ENCODE data around the gene IPO11. TPM values are rescaled to one million over a fixed set of nuclear protein-coding genes. Genes with fewer than 3 reads are reported as not detected.

The IPO11 gene
- total RNA-seq, 3 donors from 2014 or later, result 31.5 to 34.7 (median 33.1) TPM

GRCh38 chr5:62590387-62590786 is 177.8 kb downstream of the IPO11 start:
- no peaks in the 10 kb centered on the region for H3K36me3 ChIP-seq
- no peak overlapping the region for H3K27ac ChIP-seq
- H3K4me3 ChIP-seq, result no peak overlapping the region
- no peak for DNase-seq (ENCODE audit: low spot score in 2 of 2)
- no peaks in the 10 kb centered on the region for H3K4me1 ChIP-seq
- intact Hi-C loops (cut with DNase I; ENCODE audit: low total_unique reads), result no loop called here
- no peaks in the 10 kb centered on the region for H3K9me3 ChIP-seq
- TF ChIP-seq POLR2A (IDR thresholded peaks at IDR 0.05) (no peak), POLR2AphosphoS5 (IDR thresholded peaks at IDR 0.05) (no peak)
- TF ChIP-seq, protein P1, sequence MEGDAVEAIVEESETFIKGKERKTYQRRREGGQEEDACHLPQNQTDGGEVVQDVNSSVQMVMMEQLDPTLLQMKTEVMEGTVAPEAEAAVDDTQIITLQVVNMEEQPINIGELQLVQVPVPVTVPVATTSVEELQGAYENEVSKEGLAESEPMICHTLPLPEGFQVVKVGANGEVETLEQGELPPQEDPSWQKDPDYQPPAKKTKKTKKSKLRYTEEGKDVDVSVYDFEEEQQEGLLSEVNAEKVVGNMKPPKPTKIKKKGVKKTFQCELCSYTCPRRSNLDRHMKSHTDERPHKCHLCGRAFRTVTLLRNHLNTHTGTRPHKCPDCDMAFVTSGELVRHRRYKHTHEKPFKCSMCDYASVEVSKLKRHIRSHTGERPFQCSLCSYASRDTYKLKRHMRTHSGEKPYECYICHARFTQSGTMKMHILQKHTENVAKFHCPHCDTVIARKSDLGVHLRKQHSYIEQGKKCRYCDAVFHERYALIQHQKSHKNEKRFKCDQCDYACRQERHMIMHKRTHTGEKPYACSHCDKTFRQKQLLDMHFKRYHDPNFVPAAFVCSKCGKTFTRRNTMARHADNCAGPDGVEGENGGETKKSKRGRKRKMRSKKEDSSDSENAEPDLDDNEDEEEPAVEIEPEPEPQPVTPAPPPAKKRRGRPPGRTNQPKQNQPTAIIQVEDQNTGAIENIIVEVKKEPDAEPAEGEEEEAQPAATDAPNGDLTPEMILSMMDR (IDR thresholded peaks at IDR 0.05), result no peak
- no peaks in the 10 kb centered on the region for H3K27me3 ChIP-seq

DNA sequence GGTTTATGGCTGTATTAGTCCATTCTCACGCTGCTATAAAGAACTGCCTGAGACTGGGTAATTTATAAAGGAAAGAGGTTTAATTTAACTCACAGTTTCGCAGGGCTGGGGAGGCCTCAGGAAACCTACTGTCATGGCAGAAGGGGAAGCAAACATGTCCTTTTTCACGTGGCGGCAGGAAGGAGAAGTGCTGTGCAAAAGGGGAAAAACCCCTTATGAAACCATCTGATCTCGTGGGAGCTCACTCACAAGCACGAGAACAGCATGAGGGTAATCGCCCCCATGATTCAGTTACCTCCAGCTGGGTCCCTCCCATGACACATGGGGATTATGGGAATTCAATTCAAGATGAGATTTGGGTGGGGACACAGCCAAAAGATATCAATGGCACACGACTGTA is 180.0 kb downstream of the IPO11 start:
- intact Hi-C loops (cut with DNase I; ENCODE audit: low total_unique reads), result no loop called here
- H3K4me3 ChIP-seq, result no peak overlapping the region

DNA sequence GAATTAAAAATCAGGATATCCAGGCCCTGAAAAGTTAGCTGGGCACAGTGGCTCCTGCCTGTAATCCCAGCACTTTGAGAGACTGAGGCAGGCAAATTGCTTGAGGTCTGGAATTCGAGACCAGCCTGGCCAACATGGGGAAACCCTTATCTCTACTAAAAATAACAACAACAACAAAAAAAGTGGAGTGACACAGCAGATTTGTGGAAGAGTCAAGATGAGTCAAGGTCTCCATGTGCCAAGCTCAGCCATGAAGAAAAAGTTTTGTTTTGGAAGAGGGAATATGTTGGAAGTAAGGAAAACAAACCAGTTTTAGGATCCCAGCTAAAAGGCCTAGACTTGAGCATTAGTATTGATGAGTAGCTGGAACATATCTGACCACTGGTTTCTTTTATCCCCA is 180.8 kb downstream of the IPO11 start:
- H3K27ac ChIP-seq, result no peak overlapping the region
- DNase-seq (ENCODE audit: low spot score in 2 of 2), result no peak
- no peak overlapping the region for H3K4me3 ChIP-seq
- no peak for TF ChIP-seq POLR2A (IDR thresholded peaks at IDR 0.05)
- no peaks in the 10 kb centered on the region for H3K27me3 ChIP-seq
- intact Hi-C loops (cut with DNase I; ENCODE audit: low total_unique reads), result no loop called here
- no peaks in the 10 kb centered on the region for H3K9me3 ChIP-seq
- H3K36me3 ChIP-seq, result no peaks in the 10 kb centered on the region
- H3K4me1 ChIP-seq, result no peaks in the 10 kb centered on the region

More for the DNA sequence above, 180.0 kb downstream of the IPO11 start:
- Histone ChIP-seq H3K36me3 (no peaks in the 10 kb centered on the region), H3K27me3 (no peaks in the 10 kb centered on the region), H3K9me3 (no peaks in the 10 kb centered on the region), H3K27ac (no peak overlapping the region), H3K4me1 (no peaks in the 10 kb centered on the region)
- TF ChIP-seq, protein P1 (IDR thresholded peaks at IDR 0.05), result no peak
- TF ChIP-seq POLR2AphosphoS5 (IDR thresholded peaks at IDR 0.05) (no peak), POLR2A (IDR thresholded peaks at IDR 0.05) (no peak)
- DNase-seq (ENCODE audit: low spot score in 2 of 2), result no peak

DNA sequence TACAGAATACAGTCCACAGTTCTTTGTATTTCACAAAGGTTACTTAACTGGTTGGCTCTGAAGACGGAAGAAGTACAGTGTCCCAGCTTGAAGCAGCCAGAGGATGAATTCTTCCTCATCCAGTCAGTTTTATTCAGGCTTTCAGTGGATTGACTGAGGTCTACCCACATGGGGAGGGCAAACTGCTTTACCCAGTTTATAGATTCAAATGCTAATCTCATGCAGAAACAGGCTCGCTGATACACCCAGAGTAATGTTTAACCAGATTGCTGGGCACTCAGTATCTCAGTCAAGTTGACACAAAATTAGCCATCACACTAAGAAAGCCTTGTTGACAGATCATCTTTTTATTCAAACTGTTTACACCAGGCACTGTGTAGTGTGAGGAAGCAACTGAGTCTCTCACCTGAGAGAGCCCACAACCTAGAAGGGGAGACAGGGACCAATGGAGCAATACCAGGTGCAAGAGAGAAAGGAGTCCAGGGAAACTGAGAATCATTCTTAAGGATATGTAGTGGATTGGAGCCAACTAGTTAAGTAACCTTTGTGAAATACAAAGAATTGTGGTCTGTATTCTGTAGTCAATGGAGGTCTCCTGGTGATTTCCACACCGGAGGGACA is 181.9 kb downstream of the IPO11 start:
- intact Hi-C loops (cut with DNase I; ENCODE audit: low total_unique reads), result no loop called here
- no peak overlapping the region for H3K4me3 ChIP-seq
- H3K27me3 ChIP-seq, result no peaks in the 10 kb centered on the region
- TF ChIP-seq POLR2A (IDR thresholded peaks at IDR 0.05) (no peak), POLR2AphosphoS5 (IDR thresholded peaks at IDR 0.05) (no peak)
- TF ChIP-seq, protein P1 (IDR thresholded peaks at IDR 0.05), result no peak
- H3K4me1 ChIP-seq, result no peaks in the 10 kb centered on the region
- no peaks in the 10 kb centered on the region for H3K9me3 ChIP-seq
- H3K36me3 ChIP-seq, result no peaks in the 10 kb centered on the region
- no peak overlapping the region for H3K27ac ChIP-seq
- no peak for DNase-seq (ENCODE audit: low spot score in 2 of 2)

GRCh38 chr5:62596096-62596495 is 183.5 kb downstream of the IPO11 start:
- no peaks in the 10 kb centered on the region for H3K9me3 ChIP-seq
- no peak for DNase-seq (ENCODE audit: low spot score in 2 of 2)
- H3K27me3 ChIP-seq, result no peaks in the 10 kb centered on the region
- H3K4me1 ChIP-seq, result no peaks in the 10 kb centered on the region
- H3K36me3 ChIP-seq, result no peaks in the 10 kb centered on the region
- H3K27ac ChIP-seq, result no peak overlapping the region
- intact Hi-C loops (cut with DNase I; ENCODE audit: low total_unique reads), result no loop called here
- H3K4me3 ChIP-seq, result no peak overlapping the region
- no peak for TF ChIP-seq POLR2A (IDR thresholded peaks at IDR 0.05)
- TF ChIP-seq, protein P1 (IDR thresholded peaks at IDR 0.05), result no peak
- TF ChIP-seq POLR2AphosphoS5 (IDR thresholded peaks at IDR 0.05), result no peak
